DOHH2 (cell line): ENCODE measurements around the gene PMIS2.

ENCODE experiments used
- EZH2phosphoT487 ChIP-seq: fragments of 200-600 bp; sonication (generic); IDR thresholded peaks from 2 replicates; pipeline ENCODE4 v1.6.1; 2017; ENCODE audit warnings: borderline replicate concordance, mild to moderate bottlenecking, antibody characterized with exemption, low read length, moderate library complexity, mixed read lengths
- TF ChIP-seq, protein P1 (sequence below): fragments of 200-600 bp; sonication (generic); IDR thresholded peaks from one replicate; pipeline ENCODE4 v1.5.1; 2014; ENCODE audit warnings: antibody characterized with exemption, mild to moderate bottlenecking, low read depth, low read length; ENCODE audit not compliant: poor library complexity, severe bottlenecking

DNA sequence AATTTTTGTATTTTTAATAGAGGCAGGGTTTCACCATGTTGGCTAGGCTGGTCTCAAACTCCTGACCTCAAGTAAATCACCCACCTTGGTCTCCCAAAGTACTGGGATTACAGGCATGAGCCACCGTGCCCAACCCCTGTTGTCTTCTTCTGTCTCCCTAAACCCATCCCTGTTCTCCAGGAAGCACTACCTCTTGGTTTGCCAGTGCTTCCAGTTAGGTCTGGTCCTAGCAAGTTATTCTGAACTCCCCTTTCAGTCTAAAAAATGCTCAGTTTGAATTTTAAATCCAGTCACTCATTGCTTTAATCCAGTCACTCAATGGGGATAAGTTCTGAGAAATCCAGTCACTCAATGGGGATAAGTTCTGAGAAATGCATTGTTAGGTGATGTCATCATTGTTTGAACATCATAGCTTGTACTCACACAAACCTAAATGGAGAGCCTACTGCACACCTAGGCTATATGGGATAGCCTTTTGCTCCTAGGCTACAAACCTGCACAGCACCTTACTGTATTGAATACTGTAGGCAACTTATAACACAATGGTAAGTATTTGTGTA lies 14.5 kb upstream of the PMIS2 start:
- TF ChIP-seq, protein P1, sequence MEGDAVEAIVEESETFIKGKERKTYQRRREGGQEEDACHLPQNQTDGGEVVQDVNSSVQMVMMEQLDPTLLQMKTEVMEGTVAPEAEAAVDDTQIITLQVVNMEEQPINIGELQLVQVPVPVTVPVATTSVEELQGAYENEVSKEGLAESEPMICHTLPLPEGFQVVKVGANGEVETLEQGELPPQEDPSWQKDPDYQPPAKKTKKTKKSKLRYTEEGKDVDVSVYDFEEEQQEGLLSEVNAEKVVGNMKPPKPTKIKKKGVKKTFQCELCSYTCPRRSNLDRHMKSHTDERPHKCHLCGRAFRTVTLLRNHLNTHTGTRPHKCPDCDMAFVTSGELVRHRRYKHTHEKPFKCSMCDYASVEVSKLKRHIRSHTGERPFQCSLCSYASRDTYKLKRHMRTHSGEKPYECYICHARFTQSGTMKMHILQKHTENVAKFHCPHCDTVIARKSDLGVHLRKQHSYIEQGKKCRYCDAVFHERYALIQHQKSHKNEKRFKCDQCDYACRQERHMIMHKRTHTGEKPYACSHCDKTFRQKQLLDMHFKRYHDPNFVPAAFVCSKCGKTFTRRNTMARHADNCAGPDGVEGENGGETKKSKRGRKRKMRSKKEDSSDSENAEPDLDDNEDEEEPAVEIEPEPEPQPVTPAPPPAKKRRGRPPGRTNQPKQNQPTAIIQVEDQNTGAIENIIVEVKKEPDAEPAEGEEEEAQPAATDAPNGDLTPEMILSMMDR, result no peak
- no peak for TF ChIP-seq EZH2phosphoT487
